ENCODE results near the gene CHCHD4. TPM values are rescaled to one million over a fixed set of nuclear protein-coding genes. Genes with fewer than 3 reads are reported as not detected.

The CHCHD4 gene
- 8.2 and 11.0 TPM in 2 replicates for total RNA-seq

GRCh38 chr3:14124615-14125192, at the start of gene CHCHD4, which contains the start of gene TMEM43:
Gene CHCHD4, minus strand, starts transcription at chr3:14124870. Its CDS starts 194 bp downstream, at chr3:14124676.
Gene TMEM43, plus strand, starts transcription at chr3:14125052. Its CDS starts 142 bp downstream, at chr3:14125194.

Other genes with a start within 250 kb of the CHCHD4 start
- not detected in 2 replicates for gene WNT7A, start 244.8 kb downstream of the CHCHD4 start, total RNA-seq
- gene TMEM43, start 182 bp upstream of the CHCHD4 start, total RNA-seq, result 126 and 139 TPM in 2 replicates
- 41.5 and 41.8 TPM in 2 replicates for gene XPC, start 53.7 kb upstream of the CHCHD4 start, total RNA-seq
- gene LSM3, start 53.9 kb upstream of the CHCHD4 start, total RNA-seq, result 6.5 and 9.6 TPM in 2 replicates

All from vein endothelial cell (primary cell).